Measurements from ENCODE around the gene UBA1.
"Not testable (repeated sequence)": the region's sequence is repeated elsewhere in the genome, so short reads cannot be mapped to it uniquely, and the experiment has no call there.

UBA1 gene

DNA sequence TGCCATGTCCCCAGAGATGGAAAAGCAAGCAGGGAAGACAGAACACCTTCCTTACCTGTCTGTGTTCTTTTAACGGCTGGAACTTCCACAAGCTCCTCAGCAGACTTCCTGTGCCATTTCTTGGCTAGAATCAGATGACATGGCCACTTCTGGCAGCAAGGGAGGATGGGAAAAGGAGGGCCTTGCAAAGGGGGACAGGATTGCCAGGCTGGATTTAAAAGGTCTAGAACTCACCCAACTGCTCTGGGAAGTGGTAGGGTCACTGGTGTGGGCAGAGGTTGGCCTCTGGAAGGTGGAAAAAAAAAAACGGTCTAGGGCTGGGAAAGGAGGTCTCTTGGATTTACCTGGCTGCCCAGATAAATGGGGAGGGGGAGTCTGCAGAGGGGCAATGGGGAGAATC is 37.5 kb downstream of the UBA1 start:
- DNase-seq = no peak

DNA sequence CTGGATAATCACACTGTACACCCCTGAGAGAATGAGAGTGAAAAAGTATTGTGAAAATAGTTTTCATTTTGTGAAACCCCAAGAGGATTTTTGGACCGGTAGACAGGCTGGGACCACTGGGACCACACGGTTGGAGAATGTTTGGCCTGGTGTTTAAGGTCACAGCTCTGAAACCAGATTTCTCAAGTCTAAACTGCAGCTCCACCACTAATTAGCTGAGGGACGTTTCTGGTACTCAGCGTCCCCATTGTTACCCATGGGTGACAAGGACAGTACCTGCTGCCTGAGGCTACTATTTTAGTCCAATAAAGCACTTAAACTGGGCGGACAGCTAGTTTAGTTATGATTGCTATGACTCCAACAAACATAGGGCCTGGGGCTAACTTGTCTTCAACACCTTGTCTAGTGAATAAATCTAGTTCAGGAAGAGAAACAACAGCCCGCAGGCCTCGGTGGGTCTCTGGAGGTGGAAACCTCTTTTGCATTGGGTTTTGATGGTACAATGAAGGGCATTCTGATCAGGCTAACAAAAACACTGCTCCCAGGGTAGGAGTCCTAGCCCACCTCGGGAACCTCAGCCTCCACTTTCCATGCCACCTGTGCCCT is 38.7 kb downstream of the UBA1 start:
- DNase-seq = no peak

DNA sequence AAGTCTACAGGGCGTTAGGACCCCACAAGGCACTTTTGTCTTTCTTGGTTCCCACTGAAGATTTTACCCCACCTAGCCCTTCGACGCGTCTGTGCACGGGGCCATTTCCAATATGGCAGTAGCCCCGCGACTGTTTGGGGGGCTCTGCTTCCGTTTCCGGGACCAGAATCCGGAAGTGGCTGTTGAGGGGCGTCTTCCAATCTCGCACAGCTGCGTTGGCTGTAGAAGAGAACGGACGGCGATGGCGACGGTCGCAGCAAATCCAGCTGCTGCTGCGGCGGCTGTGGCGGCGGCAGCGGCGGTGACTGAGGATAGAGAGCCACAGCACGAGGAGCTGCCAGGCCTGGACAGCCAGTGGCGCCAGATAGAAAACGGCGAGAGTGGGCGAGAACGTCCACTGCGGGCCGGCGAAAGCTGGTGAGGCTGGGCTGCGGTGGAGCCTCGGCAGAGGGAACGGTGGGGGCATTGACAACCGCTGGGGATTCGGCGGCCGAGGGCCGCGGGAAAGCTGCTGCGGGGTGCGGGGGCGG is 39.2 kb downstream of the UBA1 start, which contains the start of gene USP11:
Gene USP11, plus strand, starts transcription at position 207 of the 530 bp plus-strand sequence. Its CDS starts 35 bp downstream, at position 242.
- peak; percentile 23 for DNase-seq

DNA sequence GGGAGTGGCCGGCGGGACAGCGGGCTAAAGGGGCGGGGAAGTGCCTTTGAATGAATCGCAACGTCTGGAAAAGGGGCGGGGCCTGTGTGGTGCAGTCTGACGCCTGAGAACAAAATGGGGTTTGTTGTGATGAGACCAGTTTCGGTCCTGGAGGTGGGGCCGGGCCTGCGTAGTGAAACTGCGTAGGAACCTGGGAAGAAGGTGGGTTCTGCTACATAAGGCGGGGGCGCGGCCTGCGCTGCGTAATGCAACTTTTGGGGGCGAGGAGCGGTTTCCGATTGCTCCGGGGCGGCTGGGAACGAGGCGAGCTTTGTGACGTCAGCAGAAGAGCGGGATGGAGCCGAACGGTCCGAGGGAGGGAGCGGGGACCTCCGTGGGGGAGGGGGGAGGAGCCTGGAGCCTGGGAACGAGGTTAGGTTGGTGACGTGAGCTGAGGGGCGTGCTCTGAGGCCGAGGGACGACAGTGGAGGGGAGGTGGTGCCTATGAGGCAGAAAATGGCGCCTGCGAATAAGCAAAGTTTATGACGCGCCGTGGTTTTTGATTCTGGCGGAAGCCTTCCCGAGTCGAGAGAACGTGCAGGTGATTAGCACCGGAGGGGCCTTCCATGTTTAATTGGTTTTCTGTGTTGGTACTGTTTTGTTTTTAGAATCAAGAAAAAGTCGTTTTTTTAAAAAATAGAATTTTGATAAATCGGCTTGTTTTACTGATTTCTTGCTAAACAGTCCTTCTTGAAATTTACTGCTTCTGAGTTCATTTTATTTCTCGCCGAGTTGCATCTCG is 39.9 kb downstream of the UBA1 start:
- peak; percentile 90 for DNase-seq

DNA sequence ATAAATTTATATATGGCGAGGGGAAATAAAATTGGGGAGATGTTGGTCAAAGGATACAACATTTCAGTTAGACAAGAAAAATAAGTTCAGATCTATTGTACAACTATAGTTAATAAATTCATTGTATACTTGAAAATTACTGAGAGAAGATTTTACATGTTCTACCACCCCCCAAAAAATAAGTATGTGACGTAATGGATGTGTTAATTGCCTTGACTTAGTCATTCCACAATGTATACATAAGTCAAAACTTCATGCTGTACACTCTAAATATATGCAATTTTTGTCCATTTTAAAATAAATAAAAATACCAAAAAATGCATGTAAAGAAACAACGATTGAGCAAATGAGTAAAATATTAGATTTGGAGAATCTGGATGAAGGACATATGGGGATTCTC is 41.0 kb downstream of the UBA1 start:
- no peak for DNase-seq

DNA sequence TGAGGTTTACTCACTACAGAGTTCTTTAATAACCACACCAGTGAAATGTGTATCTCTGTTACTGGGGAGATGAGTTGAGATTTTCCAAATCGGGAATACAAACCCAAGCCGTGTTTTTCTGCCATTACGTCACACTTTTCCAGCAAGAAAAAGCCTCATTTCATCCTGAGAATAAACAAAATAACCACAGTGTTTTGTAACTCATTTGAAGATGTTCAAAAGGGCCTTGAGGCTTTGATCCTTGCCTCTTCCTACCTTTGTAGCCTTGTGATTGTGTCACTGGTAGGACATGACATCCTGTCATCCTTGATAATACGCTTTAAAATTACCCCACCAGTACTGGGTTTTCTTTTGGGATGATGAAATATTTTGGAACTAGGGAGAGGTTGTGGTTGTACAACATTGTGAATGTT is 42.1 kb downstream of the UBA1 start:
- no peak for DNase-seq

DNA sequence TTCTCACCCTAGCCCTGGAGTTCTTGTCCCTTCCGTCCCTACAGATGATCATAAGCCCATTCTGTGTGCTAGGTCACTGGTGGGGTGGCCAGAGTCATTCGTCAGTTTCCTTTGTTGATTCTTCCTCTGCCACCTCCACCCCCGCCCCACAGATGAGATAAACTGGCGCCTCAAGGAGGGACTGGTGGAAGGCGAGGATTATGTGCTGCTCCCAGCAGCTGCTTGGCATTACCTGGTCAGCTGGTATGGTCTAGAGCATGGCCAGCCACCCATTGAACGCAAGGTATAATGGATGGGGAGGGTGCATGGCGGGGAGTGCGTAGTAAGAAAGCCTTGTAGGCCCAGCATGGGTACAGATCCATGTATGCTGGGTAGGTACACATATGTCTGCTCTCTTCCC is 45.6 kb downstream of the UBA1 start:
- DNase-seq = no peak

DNA sequence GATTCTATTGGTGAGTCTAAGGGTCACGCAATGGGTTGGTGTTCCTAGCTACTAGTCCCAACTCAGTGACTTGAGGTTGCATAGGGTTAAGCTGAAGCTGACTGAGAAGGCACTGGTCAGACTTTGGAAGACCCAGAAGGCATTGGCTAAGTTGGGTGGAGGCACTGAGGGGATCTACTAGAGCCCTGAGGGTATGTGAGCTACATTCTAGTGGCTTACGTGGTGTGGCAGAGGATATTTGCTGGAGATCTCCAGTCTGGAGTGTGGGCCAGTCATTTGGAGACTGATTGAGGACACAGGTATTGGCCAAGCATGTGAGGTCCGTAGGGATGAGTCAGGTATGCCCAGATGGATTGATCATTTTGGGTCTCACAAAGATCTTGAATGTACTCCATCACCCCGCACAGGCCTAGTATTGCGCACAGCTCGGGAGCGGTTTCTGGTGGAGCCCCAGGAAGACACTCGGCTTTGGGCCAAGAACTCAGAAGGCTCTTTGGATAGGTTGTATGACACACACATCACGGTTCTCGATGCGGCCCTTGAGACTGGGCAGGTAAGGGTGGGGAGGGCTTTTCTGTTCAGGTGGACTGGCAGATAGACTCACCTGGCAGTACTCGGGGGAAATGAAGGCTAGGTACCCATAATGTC is 46.4 kb downstream of the UBA1 start:
- no peak for DNase-seq

DNA sequence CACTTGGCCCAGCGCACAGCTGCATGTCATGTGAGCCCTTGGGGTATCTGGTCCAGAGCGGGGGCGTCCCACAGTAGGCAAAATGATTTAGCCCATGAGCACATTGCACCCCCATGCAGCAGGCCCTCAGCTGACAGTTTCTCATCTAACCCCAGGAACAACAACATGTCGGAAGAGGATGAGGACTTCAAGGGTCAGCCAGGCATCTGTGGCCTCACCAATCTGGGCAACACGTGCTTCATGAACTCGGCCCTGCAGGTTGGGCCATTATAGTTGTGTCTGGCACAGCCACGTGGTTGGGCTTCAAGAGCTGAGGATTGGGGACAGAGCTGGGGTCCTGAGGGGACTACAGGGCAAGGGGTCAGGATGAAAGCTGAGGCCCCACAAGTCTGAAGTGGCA is 47.0 kb downstream of the UBA1 start:
- no peak for DNase-seq

DNA sequence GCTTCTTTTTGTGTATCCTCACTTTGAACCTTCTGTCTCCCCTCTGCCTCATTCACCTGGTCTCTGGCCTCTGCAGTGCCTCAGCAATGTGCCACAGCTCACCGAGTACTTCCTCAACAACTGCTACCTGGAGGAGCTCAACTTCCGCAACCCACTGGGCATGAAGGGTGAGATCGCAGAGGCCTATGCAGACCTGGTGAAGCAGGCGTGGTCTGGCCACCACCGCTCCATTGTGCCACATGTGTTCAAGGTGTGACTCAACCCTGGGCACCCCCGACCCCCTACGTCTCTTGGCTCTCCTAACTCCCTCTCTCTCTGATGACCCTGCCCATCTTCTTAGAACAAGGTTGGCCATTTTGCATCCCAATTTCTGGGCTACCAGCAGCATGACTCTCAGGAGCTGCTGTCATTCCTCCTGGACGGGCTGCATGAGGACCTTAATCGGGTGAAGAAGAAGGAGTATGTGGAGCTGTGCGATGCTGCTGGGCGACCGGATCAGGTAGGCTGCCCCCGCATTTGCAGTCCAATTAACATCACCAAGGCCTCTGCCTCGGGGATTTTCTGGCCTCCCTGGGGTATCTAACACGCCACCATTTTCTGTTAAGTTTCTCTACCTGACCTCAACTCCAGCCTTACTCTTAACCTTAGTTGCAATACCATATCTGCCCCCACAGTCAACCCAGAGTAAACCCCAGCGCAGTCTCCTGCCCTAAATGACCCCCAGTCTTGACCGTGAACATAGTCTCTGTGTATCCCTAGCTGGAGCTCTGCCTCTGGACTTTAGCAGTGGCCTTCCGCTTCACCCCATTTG is 47.8 kb downstream of the UBA1 start:
- DNase-seq = no peak

DNA sequence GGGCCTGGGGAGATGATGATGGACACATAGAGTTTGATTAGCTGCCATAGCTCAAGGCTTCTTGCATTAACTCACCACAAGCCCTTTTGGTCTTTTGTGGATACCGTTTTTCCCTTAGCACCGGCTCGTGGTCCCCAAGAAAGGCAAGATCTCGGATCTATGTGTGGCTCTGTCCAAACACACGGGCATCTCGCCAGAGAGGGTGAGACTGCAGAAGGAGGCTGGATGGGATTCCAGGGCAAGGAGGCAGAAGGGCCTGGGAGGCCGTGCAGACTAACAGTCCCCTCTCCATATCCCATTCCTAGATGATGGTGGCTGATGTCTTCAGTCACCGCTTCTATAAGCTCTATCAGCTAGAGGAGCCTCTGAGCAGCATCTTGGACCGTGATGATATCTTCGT is 48.7 kb downstream of the UBA1 start:
- no peak for DNase-seq

DNA sequence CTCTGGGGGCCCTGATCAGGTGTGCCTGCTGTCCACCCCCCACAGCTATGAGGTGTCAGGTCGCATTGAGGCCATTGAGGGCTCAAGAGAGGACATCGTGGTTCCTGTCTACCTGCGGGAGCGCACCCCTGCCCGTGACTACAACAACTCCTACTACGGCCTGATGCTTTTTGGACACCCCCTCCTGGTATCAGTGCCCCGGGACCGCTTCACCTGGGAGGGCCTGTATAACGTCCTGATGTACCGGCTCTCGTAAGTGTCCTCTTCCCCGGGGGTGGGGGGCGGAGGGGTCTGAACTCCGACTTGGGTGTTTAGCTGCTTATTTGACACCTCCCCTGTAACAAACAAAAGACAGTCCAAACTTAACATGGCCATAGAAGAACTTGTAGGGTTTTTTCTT is 49.7 kb downstream of the UBA1 start:
- no peak for DNase-seq

DNA sequence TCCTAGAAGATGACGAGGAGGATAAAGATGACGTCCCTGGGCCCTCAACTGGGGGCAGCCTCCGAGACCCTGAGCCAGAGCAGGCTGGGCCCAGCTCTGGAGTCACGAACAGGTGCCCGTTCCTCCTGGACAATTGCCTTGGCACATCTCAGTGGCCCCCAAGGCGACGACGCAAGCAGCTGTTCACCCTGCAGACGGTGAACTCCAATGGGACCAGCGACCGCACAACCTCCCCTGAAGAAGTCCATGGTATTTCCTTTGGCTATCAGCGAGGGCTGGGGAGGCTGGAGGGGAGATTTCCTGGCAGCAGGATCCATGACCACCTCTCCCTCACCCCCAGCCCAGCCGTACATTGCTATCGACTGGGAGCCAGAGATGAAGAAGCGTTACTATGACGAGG is 51.0 kb downstream of the UBA1 start:
- DNase-seq = no peak

DNA sequence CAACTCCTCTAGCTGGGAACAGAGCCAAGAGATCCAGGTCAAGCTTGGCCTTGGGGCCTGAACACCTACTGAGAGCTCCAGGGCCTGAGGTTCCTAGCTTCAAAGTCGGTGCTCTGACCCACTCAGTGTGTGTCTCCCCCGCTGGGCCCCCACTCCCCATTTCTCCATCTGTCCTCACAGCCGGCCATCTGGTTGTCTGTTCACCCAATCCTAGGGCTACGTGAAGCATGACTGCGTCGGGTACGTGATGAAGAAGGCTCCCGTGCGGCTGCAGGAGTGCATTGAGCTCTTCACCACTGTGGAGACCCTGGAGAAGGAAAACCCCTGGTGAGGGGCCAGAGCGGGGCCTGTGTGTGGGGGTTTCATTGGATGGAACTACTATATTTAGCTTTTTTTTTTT is 51.5 kb downstream of the UBA1 start:
- DNase-seq = no peak

DNA sequence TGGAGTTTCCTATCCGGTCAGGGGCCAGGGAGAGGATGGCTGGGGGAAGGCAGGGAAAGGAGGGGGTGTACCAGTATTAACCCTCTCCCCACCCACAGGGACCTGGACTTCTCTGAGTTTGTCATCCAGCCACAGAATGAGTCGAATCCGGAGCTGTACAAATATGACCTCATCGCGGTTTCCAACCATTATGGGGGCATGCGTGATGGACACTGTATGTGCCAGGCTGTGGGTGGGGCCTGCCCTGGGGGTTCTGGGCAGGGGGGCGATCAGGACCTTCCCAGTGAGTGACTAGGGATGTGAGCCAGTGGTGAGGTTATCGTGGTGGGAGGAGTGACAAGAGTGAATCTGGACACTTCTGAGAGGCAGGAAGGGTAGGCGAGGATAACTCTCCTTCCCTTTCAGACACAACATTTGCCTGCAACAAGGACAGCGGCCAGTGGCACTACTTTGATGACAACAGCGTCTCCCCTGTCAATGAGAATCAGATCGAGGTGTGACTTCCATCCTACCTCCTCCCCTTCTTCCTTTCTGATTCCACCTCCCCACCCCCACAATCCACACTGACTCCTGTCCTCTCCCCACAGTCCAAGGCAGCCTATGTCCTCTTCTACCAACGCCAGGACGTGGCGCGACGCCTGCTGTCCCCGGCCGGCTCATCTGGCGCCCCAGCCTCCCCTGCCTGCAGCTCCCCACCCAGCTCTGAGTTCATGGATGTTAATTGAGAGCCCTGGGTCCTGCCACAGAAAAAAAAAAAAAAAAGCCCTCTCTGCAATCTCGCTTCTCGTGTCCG is 53.8 kb downstream of the UBA1 start:
- DNase-seq = no peak

DNA sequence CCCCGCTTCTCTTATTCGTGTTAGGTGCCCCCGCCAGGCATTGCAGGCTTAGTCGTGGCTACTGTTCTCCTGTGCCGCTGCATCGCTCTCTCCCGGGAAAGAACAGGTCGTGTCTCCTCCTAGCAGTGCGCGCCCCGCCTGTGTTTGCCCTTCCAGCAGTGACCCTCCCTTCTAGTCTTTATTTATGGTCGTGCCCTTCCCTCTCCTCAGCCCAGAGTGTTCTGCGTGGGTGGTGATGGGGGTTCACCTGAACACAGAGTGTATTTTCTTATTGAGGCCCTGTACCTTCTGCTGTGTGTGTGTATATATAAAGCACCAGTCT is 54.3 kb downstream of the UBA1 start:
- no peak for DNase-seq

DNA sequence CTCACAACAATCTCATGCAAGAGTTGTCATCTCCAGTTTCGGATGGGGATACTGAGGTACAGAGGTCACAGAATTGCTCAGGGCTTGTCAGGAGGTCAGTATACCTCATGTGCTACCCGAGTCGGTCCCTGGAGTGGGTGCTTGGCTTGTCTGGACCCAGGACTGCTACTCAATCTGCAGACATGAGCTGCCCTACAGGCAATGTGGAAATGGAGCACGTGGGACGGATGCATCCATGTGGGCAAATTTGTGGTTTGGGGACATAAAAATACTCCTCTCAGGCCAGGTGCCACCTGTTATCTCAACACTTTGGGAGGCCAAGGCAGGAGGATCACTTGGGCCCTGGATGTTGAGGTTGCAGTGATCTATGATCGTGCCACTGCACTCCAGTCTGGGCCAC is 54.9 kb downstream of the UBA1 start:
- no peak for DNase-seq

DNA sequence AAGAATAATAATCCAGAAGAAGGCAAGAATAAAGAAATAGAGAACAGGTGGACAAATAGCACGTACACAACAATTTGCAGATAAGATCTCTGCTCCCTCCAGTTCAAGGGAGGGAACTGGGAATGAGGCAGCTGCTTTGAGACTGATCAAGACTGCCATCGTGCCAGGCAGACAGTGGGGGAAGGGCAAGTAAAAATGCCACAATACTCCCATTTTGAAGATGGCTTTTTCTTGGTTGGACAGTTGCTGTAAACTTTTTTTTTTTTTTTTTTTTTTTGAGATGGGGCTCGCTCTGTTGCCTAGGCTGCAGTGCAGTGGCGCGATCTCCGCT is 56.4 kb downstream of the UBA1 start:
- DNase-seq = no peak

DNA sequence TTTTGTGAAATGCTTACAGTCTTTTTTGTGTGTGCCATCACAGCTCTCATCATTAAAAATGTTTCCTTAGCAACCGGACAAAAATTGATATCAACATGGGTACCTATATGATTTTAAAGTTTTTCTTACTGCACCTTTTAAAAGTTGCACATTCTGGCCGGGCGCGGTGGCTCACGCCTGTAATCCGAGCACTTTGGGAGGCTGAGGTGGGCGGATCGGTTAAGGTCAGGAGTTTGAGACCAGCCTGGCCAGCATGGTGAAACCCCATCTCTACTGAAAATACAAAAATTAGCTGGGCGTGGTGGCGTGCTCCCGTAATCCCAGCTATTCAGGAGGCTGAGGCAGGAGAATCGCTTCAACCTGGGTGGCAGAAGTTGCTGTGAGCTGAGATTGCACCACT is 64.0 kb downstream of the UBA1 start:
- DNase-seq = not testable (repeated sequence)
